Fibroblast of pulmonary artery (primary cell): ENCODE measurements around the gene GXYLT1.

Source experiments
- DNase-seq: peaks from one replicate; pipeline ENCODE4 v3.0.0-alpha.2; 2010; ENCODE audit warnings: low read depth
- H3K4me3 ChIP-seq: replicated peaks from 2 replicates; pipeline ENCODE4 v1.5.1; 2011; ENCODE audit warnings: low read depth, mild to moderate bottlenecking, control low read depth, low read length, moderate library complexity
- TF ChIP-seq, protein P1 (sequence below): IDR thresholded peaks from 2 replicates; pipeline ENCODE4 v1.5.1; 2011; ENCODE audit warnings: mild to moderate bottlenecking, control low read depth, low read length, inconsistent platforms; ENCODE audit errors: missing control alignments

Gene GXYLT1

GRCh38 chr12:42104087-42104486 is 40.6 kb downstream of the GXYLT1 start:
- peak; percentile 10 for DNase-seq
- H3K4me3 ChIP-seq: no peak overlapping the region
- TF ChIP-seq, protein P1, sequence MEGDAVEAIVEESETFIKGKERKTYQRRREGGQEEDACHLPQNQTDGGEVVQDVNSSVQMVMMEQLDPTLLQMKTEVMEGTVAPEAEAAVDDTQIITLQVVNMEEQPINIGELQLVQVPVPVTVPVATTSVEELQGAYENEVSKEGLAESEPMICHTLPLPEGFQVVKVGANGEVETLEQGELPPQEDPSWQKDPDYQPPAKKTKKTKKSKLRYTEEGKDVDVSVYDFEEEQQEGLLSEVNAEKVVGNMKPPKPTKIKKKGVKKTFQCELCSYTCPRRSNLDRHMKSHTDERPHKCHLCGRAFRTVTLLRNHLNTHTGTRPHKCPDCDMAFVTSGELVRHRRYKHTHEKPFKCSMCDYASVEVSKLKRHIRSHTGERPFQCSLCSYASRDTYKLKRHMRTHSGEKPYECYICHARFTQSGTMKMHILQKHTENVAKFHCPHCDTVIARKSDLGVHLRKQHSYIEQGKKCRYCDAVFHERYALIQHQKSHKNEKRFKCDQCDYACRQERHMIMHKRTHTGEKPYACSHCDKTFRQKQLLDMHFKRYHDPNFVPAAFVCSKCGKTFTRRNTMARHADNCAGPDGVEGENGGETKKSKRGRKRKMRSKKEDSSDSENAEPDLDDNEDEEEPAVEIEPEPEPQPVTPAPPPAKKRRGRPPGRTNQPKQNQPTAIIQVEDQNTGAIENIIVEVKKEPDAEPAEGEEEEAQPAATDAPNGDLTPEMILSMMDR: peak; percentile 32

DNA sequence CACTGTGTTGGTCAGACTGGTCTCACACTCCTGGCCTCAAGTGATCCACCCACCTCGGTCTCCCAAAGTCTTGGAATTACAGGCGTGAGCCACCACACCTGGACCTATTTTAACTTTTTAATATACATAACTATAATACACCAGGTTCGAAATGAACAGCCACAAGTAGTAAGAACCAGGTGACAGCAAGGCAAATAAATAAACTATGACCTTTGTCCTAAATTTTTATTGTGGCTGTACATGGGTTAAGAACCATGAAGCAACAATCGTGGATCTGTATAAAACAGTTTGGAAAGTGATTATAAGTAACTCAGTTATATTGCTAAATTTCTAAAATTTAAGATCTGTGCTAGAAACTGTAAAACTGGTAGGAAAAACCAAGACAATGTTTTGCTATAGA is 41.5 kb downstream of the GXYLT1 start:
- TF ChIP-seq, protein P1: no peak
- no peak for DNase-seq
- no peak overlapping the region for H3K4me3 ChIP-seq

DNA sequence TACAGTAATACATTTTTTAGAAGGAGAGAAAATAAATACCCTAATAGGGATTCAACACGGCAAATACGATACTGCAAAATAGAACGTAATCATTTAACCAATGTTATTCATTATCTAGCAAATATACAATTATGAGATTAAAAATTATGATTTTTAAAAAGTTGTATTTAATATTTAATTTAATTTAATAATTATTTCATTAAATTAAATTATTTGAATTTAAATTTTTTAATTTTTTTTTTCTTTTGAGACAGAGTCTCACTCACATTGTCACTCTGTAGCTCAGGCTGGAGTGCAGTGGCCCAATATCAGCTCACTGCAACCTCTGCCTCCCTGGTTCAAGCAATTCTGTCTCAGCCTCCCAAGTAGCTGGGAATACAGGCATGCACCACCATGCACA is 42.0 kb downstream of the GXYLT1 start:
- TF ChIP-seq, protein P1: no peak
- no peak for DNase-seq
- no peak overlapping the region for H3K4me3 ChIP-seq

GRCh38 chr12:42099433-42099832 is 45.2 kb downstream of the GXYLT1 start:
- TF ChIP-seq, protein P1: no peak
- no peak overlapping the region for H3K4me3 ChIP-seq
- no peak for DNase-seq

- peak; percentile 47 for DNase-seq
- peak overlapping the region; percentile 45 for H3K4me3 ChIP-seq
- TF ChIP-seq, protein P1: no peak
Measured at GRCh38 chr12:42097971-42098370, 46.7 kb downstream of the GXYLT1 start.

GRCh38 chr12:42094277-42094676 is 50.4 kb downstream of the GXYLT1 start:
- no peak overlapping the region for H3K4me3 ChIP-seq
- DNase-seq: peak; percentile 65
- TF ChIP-seq, protein P1: no peak

- TF ChIP-seq, protein P1: no peak
- no peak for DNase-seq
- no peak overlapping the region for H3K4me3 ChIP-seq
Measured at GRCh38 chr12:42091769-42092168, 52.9 kb downstream of the GXYLT1 start.
